ENCODE data around the gene SPCS2. TPM values are rescaled to one million over a fixed set of nuclear protein-coding genes. Genes with fewer than 3 reads are reported as not detected.

SPCS2 gene
- total and polyA plus RNA-seq, 2 of the 8 experiments (the other 6 are each of a cell fraction or from before 2014, with no cell fraction given), result 92.7 to 161 TPM

- TF ChIP-seq EZH2 (IDR thresholded peaks at IDR 0.05; ENCODE audit: low read depth, low read length, severe bottlenecking) (no peak), BACH1 (IDR thresholded peaks at IDR 0.05; ENCODE audit: low read length) (no peak), POLR2A (IDR thresholded peaks at IDR 0.05; ENCODE audit: control extremely low read depth in 1 of 2, low read depth in 2 of 2, low read length in 2 of 2) (no peak), KDM5A (IDR thresholded peaks at IDR 0.05; ENCODE audit: low read length) (no peak)
- TF ChIP-seq, protein P1, sequence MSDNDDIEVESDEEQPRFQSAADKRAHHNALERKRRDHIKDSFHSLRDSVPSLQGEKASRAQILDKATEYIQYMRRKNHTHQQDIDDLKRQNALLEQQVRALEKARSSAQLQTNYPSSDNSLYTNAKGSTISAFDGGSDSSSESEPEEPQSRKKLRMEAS (IDR thresholded peaks at IDR 0.05), result no peak
Measured at GRCh38 chr11:74927496-74927895, 21.6 kb upstream of the SPCS2 start (continued).

Measured in H1 (cell line).